ENCODE data around the gene SYCE1L.

GRCh38 chr16:77223184-77223583 is 24.0 kb downstream of the SYCE1L start:
- peak; percentile 45 for TF ChIP-seq CTCF (IDR thresholded peaks at IDR 0.05)
- no peak for TF ChIP-seq EZH2 (IDR thresholded peaks at IDR 0.05; ENCODE audit: borderline replicate concordance, insufficient read depth, low read depth, low read length, poor library complexity, severe bottlenecking)
